GM21825 (cell line): ENCODE measurements around the gene IFITM1.
A peak's percentile ranks its signal among the peaks of the same experiment; 100 is the strongest.
"Not testable (repeated sequence)": the region's sequence is repeated elsewhere in the genome, so short reads cannot be mapped to it uniquely, and the experiment has no call there.

Experiments used
- ATAC-seq: cut with Tn5 transposase; IDR thresholded peaks from one replicate; pipeline ENCODE4 v1.9.1; 2021; ENCODE audit warnings: mild to moderate bottlenecking, moderate library complexity; ENCODE audit not compliant: unreplicated experiment

Gene IFITM1

GRCh38 chr11:282630-283360, 31.0 kb upstream of the IFITM1 start:
- ATAC-seq, result no peak

- no peak for ATAC-seq
Measured at GRCh38 chr11:283405-284104, 30.3 kb upstream of the IFITM1 start.

- no peak for ATAC-seq
Measured at GRCh38 chr11:284105-285020, 29.5 kb upstream of the IFITM1 start.

GRCh38 chr11:285021-285893, 28.6 kb upstream of the IFITM1 start:
- ATAC-seq, result no peak

- no peak for ATAC-seq
Measured at GRCh38 chr11:285894-286220, 28.0 kb upstream of the IFITM1 start.

GRCh38 chr11:286977-287820, 26.6 kb upstream of the IFITM1 start:
- ATAC-seq, result not testable (repeated sequence)

GRCh38 chr11:287821-288477, 25.9 kb upstream of the IFITM1 start:
- peak; percentile 9 for ATAC-seq

- ATAC-seq, result peak; percentile 58
Measured at GRCh38 chr11:288478-289397, 25.1 kb upstream of the IFITM1 start, which contains the start of gene PGGHG. PGGHG (plus strand) TSS chr11:289126; CDS start chr11:289817, 691 bp downstream.

GRCh38 chr11:289398-289711, 24.5 kb upstream of the IFITM1 start:
- no peak for ATAC-seq

GRCh38 chr11:289712-290620, 23.9 kb upstream of the IFITM1 start:
- ATAC-seq, result no peak

GRCh38 chr11:290621-291231, 23.1 kb upstream of the IFITM1 start:
- ATAC-seq, result no peak

- no peak for ATAC-seq
Measured at GRCh38 chr11:291281-292210, 22.3 kb upstream of the IFITM1 start.

GRCh38 chr11:292211-293121, 21.4 kb upstream of the IFITM1 start:
- ATAC-seq, result no peak

- no peak for ATAC-seq
Measured at GRCh38 chr11:293271-293851, 20.5 kb upstream of the IFITM1 start.
